A673 (cell line): ENCODE measurements around the gene MYO1F. TPM values are rescaled to one million over a fixed set of nuclear protein-coding genes. Genes with fewer than 3 reads are reported as not detected.

ENCODE experiments used
- BruUV-seq: library from RNA; stranded (reverse); fragments of 400-500 nt; replicated peaks from 2 replicates; lab custom pipeline; 2021; lab: Mats Ljungman, UMichigan
- CTCF ChIA-PET: fragments of 300-600 bp; sonication (Branson Sonifier 250); formaldehyde crosslinking; loops from one replicate; lab custom pipeline; 2022; ENCODE audit warnings: antibody characterized with exemption; lab: Charles Lee
- POLR2A ChIA-PET: fragments of 300-600 bp; sonication (Branson Sonifier 250); formaldehyde crosslinking; loops from one replicate; lab custom pipeline; 2022; ENCODE audit warnings: antibody characterized with exemption; ENCODE audit not compliant: low non-redundant PET; lab: Charles Lee
- DNase-seq: peaks from one replicate; pipeline ENCODE4 v3.0.0-alpha.2; 2015; ENCODE audit warnings: low spot score
- H3K27ac ChIP-seq: fragments of 200-600 bp; sonication (generic); 2 replicates; pipeline ENCODE4 v1.5.1; 2016; ENCODE audit warnings: mixed run types, low read depth, mild to moderate bottlenecking, mixed read lengths, antibody characterized with exemption, low read length; ENCODE audit not compliant: poor library complexity, severe bottlenecking
- H3K27me3 ChIP-seq: fragments of 200-600 bp; sonication (generic); replicated peaks from 2 replicates; pipeline ENCODE4 v1.6.1; 2017; ENCODE audit warnings: mixed run types, low read depth, mild to moderate bottlenecking, mixed read lengths, antibody characterized with exemption, low read length; ENCODE audit not compliant: insufficient read depth, poor library complexity
- H3K36me3 ChIP-seq: fragments of 200-600 bp; sonication (generic); 2 replicates; pipeline ENCODE4 v1.6.1; 2016; ENCODE audit warnings: mixed run types, mild to moderate bottlenecking, mixed read lengths, antibody characterized with exemption, low read length; ENCODE audit not compliant: insufficient read depth, poor library complexity, severe bottlenecking
- H3K4me1 ChIP-seq: fragments of 200-600 bp; sonication (generic); 2 replicates; pipeline ENCODE4 v1.6.1; 2017; ENCODE audit warnings: mixed run types, mild to moderate bottlenecking, mixed read lengths, antibody characterized with exemption, low read length; ENCODE audit not compliant: insufficient read depth, poor library complexity, severe bottlenecking
- H3K4me3 ChIP-seq: fragments of 200-600 bp; sonication (generic); 2 replicates; pipeline ENCODE4 v1.5.1; 2016; ENCODE audit warnings: low read depth, mixed run types, mild to moderate bottlenecking, mixed read lengths, low read length; ENCODE audit not compliant: poor library complexity, severe bottlenecking
- H3K9me3 ChIP-seq: fragments of 200-600 bp; sonication (generic); 2 replicates; pipeline ENCODE4 v1.6.1; 2016; ENCODE audit warnings: mixed run types, low read depth, mild to moderate bottlenecking, mixed read lengths, antibody characterized with exemption, low read length; ENCODE audit not compliant: poor library complexity, severe bottlenecking
- EZH2 ChIP-seq: fragments of 200-600 bp; sonication (generic); IDR thresholded peaks from 2 replicates; pipeline ENCODE4 v1.6.1; 2017; ENCODE audit warnings: borderline replicate concordance, low read depth, mild to moderate bottlenecking, mixed read lengths, antibody characterized with exemption, low read length; ENCODE audit not compliant: poor library complexity, severe bottlenecking
- intact Hi-C: fragments of 100-400 bp; cut with micrococcal nuclease; formaldehyde crosslinking; loops from one replicate; pipeline ENCODE4 v1.10.0; 2022; ENCODE audit not compliant: unreplicated experiment
- total RNA-seq: library from RNA; stranded (reverse); gene quantifications from 2 replicates; pipeline ENCODE4 v1.2.3, GENCODE V29; 2021
- TF ChIP-seq, protein P1 (sequence below): fragments of 300-800, 200-600 bp; sonication (generic); conservative IDR thresholded peaks from 2 replicates; pipeline ENCODE4 v1.5.1; 2017; ENCODE audit warnings: low read depth, mild to moderate bottlenecking, antibody characterized with exemption, low read length, moderate library complexity, mixed read lengths

The MYO1F gene
- total RNA-seq, 1 experiment from 2014 or later, result 0.26 TPM

DNA sequence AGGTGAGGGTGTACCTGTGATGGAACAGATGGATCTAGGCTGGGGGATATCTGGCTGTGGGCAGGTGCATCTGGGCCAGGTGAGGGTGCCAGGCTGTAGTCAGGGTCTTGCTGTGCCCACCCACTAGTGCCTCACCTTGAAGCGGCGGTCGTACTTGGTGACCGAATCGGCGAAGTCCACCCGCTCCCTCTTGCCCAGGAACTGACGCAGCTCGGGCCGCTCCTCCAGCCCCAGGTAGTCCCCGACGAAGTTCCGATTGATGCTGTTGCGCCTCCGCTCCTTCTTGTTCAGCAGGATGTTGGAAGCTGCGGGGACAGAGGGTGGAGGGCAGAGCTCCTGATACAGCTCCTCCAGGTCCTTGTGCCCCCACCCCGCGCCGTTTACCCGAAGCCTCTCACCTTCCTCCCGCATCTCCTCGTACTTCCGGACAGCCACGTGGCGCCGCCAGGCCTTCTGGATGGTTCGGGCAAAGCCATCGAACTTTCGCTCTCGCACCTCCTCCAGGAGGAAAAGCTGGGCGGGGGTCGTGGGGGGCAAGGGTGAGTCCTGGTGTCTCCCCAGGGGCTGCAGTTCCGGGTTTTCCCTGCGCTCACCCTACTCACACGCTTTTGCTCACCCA, 47.1 kb downstream of the MYO1F start:
- H3K4me3 ChIP-seq, result no peak overlapping the region
- no peak for DNase-seq
- H3K9me3 ChIP-seq, result no peaks in the 10 kb centered on the region
- H3K27ac ChIP-seq, result no peak overlapping the region
- intact Hi-C loops, result no loop called here
- H3K4me1 ChIP-seq, result peaks cover 6% of the 10 kb centered on the region
- POLR2A ChIA-PET, result no interaction called here
- CTCF ChIA-PET, result interaction anchor here (0.6 kb wide), 1 partner anchor 51 kb away, joined by 9 read pairs; no protein-coding TSS in a partner anchor
- TF ChIP-seq, protein P1, sequence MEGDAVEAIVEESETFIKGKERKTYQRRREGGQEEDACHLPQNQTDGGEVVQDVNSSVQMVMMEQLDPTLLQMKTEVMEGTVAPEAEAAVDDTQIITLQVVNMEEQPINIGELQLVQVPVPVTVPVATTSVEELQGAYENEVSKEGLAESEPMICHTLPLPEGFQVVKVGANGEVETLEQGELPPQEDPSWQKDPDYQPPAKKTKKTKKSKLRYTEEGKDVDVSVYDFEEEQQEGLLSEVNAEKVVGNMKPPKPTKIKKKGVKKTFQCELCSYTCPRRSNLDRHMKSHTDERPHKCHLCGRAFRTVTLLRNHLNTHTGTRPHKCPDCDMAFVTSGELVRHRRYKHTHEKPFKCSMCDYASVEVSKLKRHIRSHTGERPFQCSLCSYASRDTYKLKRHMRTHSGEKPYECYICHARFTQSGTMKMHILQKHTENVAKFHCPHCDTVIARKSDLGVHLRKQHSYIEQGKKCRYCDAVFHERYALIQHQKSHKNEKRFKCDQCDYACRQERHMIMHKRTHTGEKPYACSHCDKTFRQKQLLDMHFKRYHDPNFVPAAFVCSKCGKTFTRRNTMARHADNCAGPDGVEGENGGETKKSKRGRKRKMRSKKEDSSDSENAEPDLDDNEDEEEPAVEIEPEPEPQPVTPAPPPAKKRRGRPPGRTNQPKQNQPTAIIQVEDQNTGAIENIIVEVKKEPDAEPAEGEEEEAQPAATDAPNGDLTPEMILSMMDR, result no peak
- TF ChIP-seq EZH2, result no peak
- BruUV-seq, result no TSS peak
- no peaks in the 10 kb centered on the region for H3K36me3 ChIP-seq
- no peaks in the 10 kb centered on the region for H3K27me3 ChIP-seq

DNA sequence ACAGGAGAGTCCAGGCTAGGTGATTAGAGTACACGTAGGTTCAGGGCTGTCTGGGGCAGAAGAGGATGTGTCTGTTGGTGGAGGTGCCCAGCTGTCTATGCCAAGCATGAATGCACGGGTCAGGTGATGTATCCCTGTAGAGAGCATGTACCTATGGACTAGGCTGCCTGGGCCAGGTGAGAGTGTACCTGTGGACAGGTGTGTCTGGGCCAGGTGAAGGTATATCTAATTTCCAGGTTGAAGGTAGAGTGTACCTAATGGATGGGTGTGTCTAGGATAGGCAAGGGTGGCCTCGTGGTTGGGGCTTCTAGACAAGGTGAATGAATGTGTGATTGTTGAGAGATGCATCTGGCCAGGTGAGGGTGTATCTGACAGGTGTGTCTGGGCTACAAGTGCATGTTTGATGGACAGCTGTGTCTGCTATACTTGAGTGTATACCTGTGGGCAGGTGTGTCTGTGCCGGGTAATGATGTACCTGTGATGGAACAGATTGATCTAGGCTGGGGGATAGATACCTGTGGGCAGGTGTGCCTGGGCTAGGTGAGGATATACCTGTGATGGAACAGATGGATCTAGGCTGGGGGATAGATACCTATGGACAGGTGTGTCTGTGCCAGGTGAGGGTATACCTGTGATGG, 47.8 kb downstream of the MYO1F start:
- intact Hi-C loops, result loop anchor here (5.0 kb wide), 1 partner anchor 177 kb away; no protein-coding TSS in a partner anchor
- H3K4me1 ChIP-seq, result peaks cover 6% of the 10 kb centered on the region
- DNase-seq, result no peak
- H3K4me3 ChIP-seq, result no peak overlapping the region
- no peak for TF ChIP-seq EZH2
- TF ChIP-seq, protein P1, result no peak
- H3K9me3 ChIP-seq, result no peaks in the 10 kb centered on the region
- POLR2A ChIA-PET, result no interaction called here
- no TSS peak for BruUV-seq
- CTCF ChIA-PET, result interaction anchor here (0.6 kb wide), 1 partner anchor 52 kb away, joined by 9 read pairs; no protein-coding TSS in a partner anchor
- H3K36me3 ChIP-seq, result no peaks in the 10 kb centered on the region
- H3K27ac ChIP-seq, result no peak overlapping the region
- H3K27me3 ChIP-seq, result no peaks in the 10 kb centered on the region

DNA sequence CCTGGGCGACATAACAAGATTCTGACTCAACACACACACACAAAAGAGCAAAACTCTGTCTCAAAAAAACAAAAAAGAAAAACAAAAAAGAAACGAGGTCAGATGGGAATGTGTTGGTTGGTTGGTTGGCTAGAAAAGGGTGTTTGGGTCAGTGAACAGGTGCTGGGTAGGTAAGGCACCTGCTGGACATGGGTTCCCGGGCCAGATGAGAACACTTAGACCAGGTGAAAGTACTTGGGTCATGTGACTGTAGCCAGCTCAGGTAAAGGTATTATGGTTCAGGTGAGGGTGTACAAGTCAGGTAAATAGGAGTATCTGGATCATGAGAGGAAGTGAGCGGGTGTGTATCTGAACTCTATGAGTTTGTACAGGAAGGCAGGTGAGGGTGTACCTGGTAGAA, 48.7 kb downstream of the MYO1F start:
- Histone ChIP-seq H3K36me3 (no peaks in the 10 kb centered on the region), H3K27me3 (no peaks in the 10 kb centered on the region), H3K27ac (no peak overlapping the region), H3K4me1 (peaks cover 6% of the 10 kb centered on the region), H3K9me3 (no peaks in the 10 kb centered on the region), H3K4me3 (no peak overlapping the region)
- TF ChIP-seq, protein P1, result no peak
- no peak for TF ChIP-seq EZH2
- ChIA-PET CTCF (interaction anchor here (1.8 kb wide), 1 partner anchor 52 kb away, joined by 5 read pairs; no protein-coding TSS in a partner anchor), POLR2A (no interaction called here)
- BruUV-seq, result no TSS peak
- intact Hi-C loops, result loop anchor here (5.0 kb wide), 1 partner anchor 176 kb away; no protein-coding TSS in a partner anchor
- peak; percentile 31 for DNase-seq
